K562 (cell line): Measurements from ENCODE around the gene SNX9. TPM values are rescaled to one million over a fixed set of nuclear protein-coding genes. Genes with fewer than 3 reads are reported as not detected.

ENCODE experiments used
- ATF7 ChIP-seq: fragments of 450-650 bp; IDR thresholded peaks from 2 replicates; pipeline ENCODE4 v1.7.1; 2014; ENCODE audit warnings: mild to moderate bottlenecking, moderate library complexity
- BRD9 ChIP-seq: fragments of 450-650 bp; IDR thresholded peaks from 2 replicates; pipeline ENCODE4 v1.6.1; 2018; ENCODE audit warnings: low read depth; ENCODE audit not compliant: partially characterized antibody
- CBX3 ChIP-seq, 2 experiments: IDR thresholded peaks; 1 replicate in 1 of 2; 2 replicates in 1 of 2; pipeline ENCODE4 v1.6.1; 2012; ENCODE audit warnings: inconsistent platforms in 2 of 2, low read length in 2 of 2, borderline replicate concordance in 1 of 2, control low read depth in 1 of 2
- CC2D1A ChIP-seq: fragments of 450-650 bp; IDR thresholded peaks from 2 replicates; pipeline ENCODE4 v1.6.1; 2017; ENCODE audit warnings: mild to moderate bottlenecking
- CHD4 ChIP-seq: fragments of 200-600 bp; sonication (generic); IDR thresholded peaks from 3 replicates; pipeline ENCODE4 v1.6.1; 2012; ENCODE audit warnings: low read depth, mild to moderate bottlenecking, mixed read lengths, low read length, inconsistent platforms; ENCODE audit not compliant: insufficient read depth, insufficient replicate concordance, poor library complexity, severe bottlenecking
- CTBP1 ChIP-seq: fragments of 450-650 bp; IDR thresholded peaks from 2 replicates; pipeline ENCODE4 v1.6.1; 2016; ENCODE audit warnings: borderline replicate concordance
- FOSL1 ChIP-seq: fragments of 200-800 bp; sonication (Bioruptor generic); conservative IDR thresholded peaks from 2 replicates; pipeline ENCODE4 v1.6.1; 2016; ENCODE audit warnings: missing genetic modification characterization, missing compliant biosample characterization
- KAT7 ChIP-seq: sonication (generic); formaldehyde crosslinking; IDR thresholded peaks from 2 replicates; pipeline ENCODE4 v1.8.0; 2022; ENCODE audit warnings: missing genetic modification reagents, mild to moderate bottlenecking, borderline replicate concordance
- SMARCA5 ChIP-seq: fragments of 450-650 bp; IDR thresholded peaks from 2 replicates; pipeline ENCODE4 v1.6.1; 2016
- TFE3 ChIP-seq: fragments of 450-650 bp; formaldehyde crosslinking; IDR thresholded peaks from 2 replicates; pipeline ENCODE4 v1.4.0; 2020; ENCODE audit warnings: mild to moderate bottlenecking, mixed read lengths
- ZBTB40 ChIP-seq, 2 experiments: fragments of 450-650 bp in 1 of 2; sonication (generic) in 1 of 2; formaldehyde crosslinking in 1 of 2; IDR thresholded peaks; 2 replicates each; pipeline versions ENCODE4 v1.7.1 to v1.9.0; 2016 to 2022; ENCODE audit warnings: inconsistent platforms in 1 of 2, mild to moderate bottlenecking in 1 of 2, missing genetic modification reagents in 1 of 2
- ZNF197 ChIP-seq: fragments of 200-800 bp; sonication (Bioruptor generic); IDR thresholded peaks from 2 replicates; pipeline ENCODE4 v1.6.1; 2016; ENCODE audit warnings: low read depth, missing genetic modification characterization, missing compliant biosample characterization
- ZNF592 ChIP-seq: fragments of 450-650 bp; IDR thresholded peaks from 2 replicates; pipeline ENCODE4 v1.6.1; 2017; ENCODE audit warnings: antibody characterized with exemption, mild to moderate bottlenecking
- polyA plus RNA-seq, 8 experiments: library from polyadenylated mRNA; depleted of rRNA in 4 of 8; stranded (reverse) in 5 of 8; unstranded in 3 of 8; fragments of >200 nt; fragmentation: Nextera tagmentation in 2 of 8; fragmentation: Illumina TruSeq in 1 of 8; extraction: Ambion mirVana in 2 of 8; extraction: Trizol in 1 of 8; gene quantifications; 2 replicates each; pipeline versions ENCODE4 v1.2.1 to v1.2.3, GENCODE V29; 2011 to 2014; ENCODE audit warnings: inconsistent platforms in 1 of 8, missing spikeins in 1 of 8
- total RNA-seq, 7 experiments: library from RNA; depleted of rRNA in 6 of 7; stranded (reverse); fragments of >200 nt in 6 of 7; fragmentation: Illumina TruSeq in 2 of 7; extraction: Trizol in 2 of 7; gene quantifications; 2 replicates each; pipeline versions ENCODE4 v1.2.1 to v1.2.3, GENCODE V29; 2011 to 2021; ENCODE audit warnings: low replicate concordance in 1 of 7

Gene SNX9
- total and polyA plus RNA-seq, 9 of the 15 experiments (the other 6 are each of a cell fraction or from before 2014, with no cell fraction given), result 6.0 to 81.7 (median 57.1) TPM

GRCh38 chr6:157867155-157867559, 44.1 kb downstream of the SNX9 start (continued):
- TF ChIP-seq ZBTB40 (IDR thresholded peaks at IDR 0.05) (peak; percentile 29; the same call in 1 of the 2 replicates), ZBTB40 (CRISPR knock-in tag; IDR thresholded peaks at IDR 0.05) (no peak), SMARCA5 (0 out of 2 replicates have a peak, but pooled peaks have one; percentile 3), ZNF197 (CRISPR knock-in tag) (no peak), TFE3 (CRISPR knock-in tag) (no peak), ZNF592 (peak; percentile 48), CBX3 (IDR thresholded peaks at IDR 0.05; ENCODE audit: borderline replicate concordance in 1 of 2, low read length in 2 of 2) (0 out of 3 replicates have a peak, but pooled peaks of 1 of the 2 experiments have one; percentile 31), ATF7 (0 out of 2 replicates have a peak, but pooled peaks have one; percentile 41), CC2D1A (0 out of 2 replicates have a peak, but pooled peaks have one; percentile 13), CHD4 (peak; percentile 46), KAT7 (CRISPR knock-in tag) (no peak), CTBP1 (peak; percentile 52), BRD9 (peak; percentile 30), FOSL1 (tag) (peak; percentile 96)
